ENCODE data around the gene SGCA. TPM values are rescaled to one million over a fixed set of nuclear protein-coding genes. Genes with fewer than 3 reads are reported as not detected.

The SGCA gene
- total RNA-seq, 2 experiments from 2014 or later, result not detected

DNA sequence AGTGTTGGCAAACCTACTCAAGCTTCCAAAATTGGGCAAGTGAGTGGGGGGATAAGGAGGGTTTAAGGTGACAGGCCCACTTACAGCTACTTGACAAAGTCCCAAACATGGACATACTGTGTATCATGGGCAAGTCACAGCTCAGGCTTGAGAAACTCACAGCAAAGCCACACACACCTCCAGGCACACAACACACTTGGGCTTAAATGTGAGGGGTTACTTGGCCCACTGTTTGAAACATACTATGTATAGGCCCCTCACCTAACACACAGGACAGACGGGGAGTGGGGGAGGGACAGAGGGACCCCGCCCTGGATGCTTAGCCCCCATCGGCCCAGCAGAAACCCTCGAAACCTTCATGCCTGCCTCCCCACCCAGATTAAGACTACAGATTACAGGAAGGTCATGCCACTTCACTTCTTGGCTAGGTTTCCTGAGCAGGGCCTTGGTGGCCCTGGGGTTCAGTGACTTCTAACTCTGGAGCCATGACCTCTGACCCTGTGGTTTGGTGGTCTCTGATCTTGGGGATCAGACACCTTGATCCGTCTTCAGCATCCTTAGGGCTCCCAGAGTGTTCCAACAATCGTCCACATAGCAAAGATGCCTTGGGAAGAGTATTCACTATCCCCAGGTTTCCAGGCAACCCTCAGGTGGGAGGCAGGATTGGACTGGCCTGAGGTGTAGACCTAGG is 33.6 kb upstream of the SGCA start:
- DNase-seq, result no peak
- H3K4me3 Mint-ChIP-seq, result peak overlapping the region; percentile 38
- H3K4me1 Mint-ChIP-seq (ENCODE audit: low read depth), result peaks cover 33% of the 10 kb centered on the region
- TF ChIP-seq, protein P1, sequence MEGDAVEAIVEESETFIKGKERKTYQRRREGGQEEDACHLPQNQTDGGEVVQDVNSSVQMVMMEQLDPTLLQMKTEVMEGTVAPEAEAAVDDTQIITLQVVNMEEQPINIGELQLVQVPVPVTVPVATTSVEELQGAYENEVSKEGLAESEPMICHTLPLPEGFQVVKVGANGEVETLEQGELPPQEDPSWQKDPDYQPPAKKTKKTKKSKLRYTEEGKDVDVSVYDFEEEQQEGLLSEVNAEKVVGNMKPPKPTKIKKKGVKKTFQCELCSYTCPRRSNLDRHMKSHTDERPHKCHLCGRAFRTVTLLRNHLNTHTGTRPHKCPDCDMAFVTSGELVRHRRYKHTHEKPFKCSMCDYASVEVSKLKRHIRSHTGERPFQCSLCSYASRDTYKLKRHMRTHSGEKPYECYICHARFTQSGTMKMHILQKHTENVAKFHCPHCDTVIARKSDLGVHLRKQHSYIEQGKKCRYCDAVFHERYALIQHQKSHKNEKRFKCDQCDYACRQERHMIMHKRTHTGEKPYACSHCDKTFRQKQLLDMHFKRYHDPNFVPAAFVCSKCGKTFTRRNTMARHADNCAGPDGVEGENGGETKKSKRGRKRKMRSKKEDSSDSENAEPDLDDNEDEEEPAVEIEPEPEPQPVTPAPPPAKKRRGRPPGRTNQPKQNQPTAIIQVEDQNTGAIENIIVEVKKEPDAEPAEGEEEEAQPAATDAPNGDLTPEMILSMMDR (IDR thresholded peaks at IDR 0.05), result no peak
- Histone ChIP-seq H3K36me3 (ENCODE audit: insufficient read depth, low read length) (peaks cover 30% of the 10 kb centered on the region), H3K27me3 (ENCODE audit: control insufficient read depth in 1 of 2, insufficient read depth in 2 of 2, low read length in 2 of 2) (peaks cover 10 to 13% of the 10 kb centered on the region in 2 experiments), H3K9me3 (ENCODE audit: control insufficient read depth in 1 of 2, insufficient read depth in 1 of 2, low read length in 2 of 2) (no peaks in the 10 kb centered on the region), H3K4me1 (ENCODE audit: insufficient read depth, low read length) (peaks cover 36% of the 10 kb centered on the region), H3K4me3 (ENCODE audit: low read length) (no peak overlapping the region), H3K27ac (ENCODE audit: low read depth in 1 of 2, low read length in 2 of 2) (no peak overlapping the region)
- CTCF ChIA-PET, result interaction anchor here (1.2 to 3.1 kb wide), 4 partner anchors 8 to 38 kb away, joined by 3 to 12 read pairs (median 7); no protein-coding TSS in a partner anchor
- peaks cover 27% of the 10 kb centered on the region for H3K27me3 Mint-ChIP-seq
- H3K9me3 Mint-ChIP-seq, result no peaks in the 10 kb centered on the region
- H3K27ac Mint-ChIP-seq, result peak overlapping the region; percentile 81
- peaks cover 43% of the 10 kb centered on the region for H3K36me3 Mint-ChIP-seq (ENCODE audit: low read depth)
- no peak for ATAC-seq (ENCODE audit: poor library complexity)
- POLR2A ChIA-PET, result interaction anchor here (0.7 to 1.0 kb wide), 3 partner anchors 8 to 18 kb away, joined by 3 to 5 read pairs (median 4); partner anchors contain the start of gene PPP1R9B
- intact Hi-C loops (cut with DNase I, micrococcal nuclease), result loop anchor here in 1 of 2 experiments (5.0 kb wide), 1 partner anchor 35 kb away; the partner anchor contains the start of gene SGCA

DNA sequence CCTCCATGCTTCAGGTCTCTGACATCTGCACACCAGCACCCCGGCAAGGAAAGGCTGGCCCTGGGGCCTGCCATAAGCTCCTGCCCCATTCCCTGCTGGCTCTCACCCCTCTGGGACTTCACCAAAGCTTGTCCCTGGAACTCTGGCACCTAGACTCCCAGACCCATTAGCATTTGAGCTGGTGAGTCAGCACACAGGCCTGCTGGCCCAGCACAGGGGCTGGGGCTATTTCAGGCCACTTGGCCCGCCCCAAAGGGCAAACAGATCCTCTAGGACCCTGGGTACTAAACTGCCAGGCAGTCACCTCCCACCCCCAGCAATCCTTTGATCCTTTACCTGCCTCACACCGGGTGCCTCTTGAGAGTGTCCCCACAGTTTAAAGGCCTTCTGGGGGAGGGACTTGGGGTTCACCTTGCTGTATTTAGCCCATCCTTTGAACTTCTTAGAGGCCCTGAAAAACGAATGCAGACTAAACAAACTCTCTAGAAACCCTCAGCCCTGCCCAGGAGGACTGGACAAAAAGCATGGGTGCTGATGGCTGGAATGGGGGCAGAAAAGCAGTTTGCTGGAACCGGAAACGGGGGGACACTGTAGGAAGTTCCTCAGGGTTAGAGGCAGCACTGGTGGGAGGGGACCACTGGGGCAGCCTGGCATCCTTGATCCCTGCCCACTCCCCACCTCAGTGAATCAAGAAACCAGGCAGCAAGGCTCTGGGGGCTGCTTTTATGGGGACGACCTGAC is 32.6 kb upstream of the SGCA start:
- Histone ChIP-seq H3K4me1 (ENCODE audit: insufficient read depth, low read length) (peaks cover 42% of the 10 kb centered on the region), H3K4me3 (ENCODE audit: low read length) (no peak overlapping the region), H3K27ac (ENCODE audit: low read depth in 1 of 2, low read length in 2 of 2) (no peak overlapping the region), H3K9me3 (ENCODE audit: control insufficient read depth in 1 of 2, insufficient read depth in 1 of 2, low read length in 2 of 2) (no peaks in the 10 kb centered on the region), H3K36me3 (ENCODE audit: insufficient read depth, low read length) (peaks cover 40% of the 10 kb centered on the region), H3K27me3 (ENCODE audit: control insufficient read depth in 1 of 2, insufficient read depth in 2 of 2, low read length in 2 of 2) (peaks cover 10 to 13% of the 10 kb centered on the region in 2 experiments)
- POLR2A ChIA-PET, result interaction anchor here (1.0 kb wide), 1 partner anchor 17 kb away, joined by 5 read pairs; the partner anchor contains the start of gene PPP1R9B
- peaks cover 53% of the 10 kb centered on the region for H3K36me3 Mint-ChIP-seq (ENCODE audit: low read depth)
- TF ChIP-seq, protein P1 (IDR thresholded peaks at IDR 0.05), result no peak
- no peaks in the 10 kb centered on the region for H3K9me3 Mint-ChIP-seq
- DNase-seq (no peak), ATAC-seq (ENCODE audit: poor library complexity) (no peak)
- H3K4me3 Mint-ChIP-seq, result no peak overlapping the region
- peaks cover 42% of the 10 kb centered on the region for H3K4me1 Mint-ChIP-seq (ENCODE audit: low read depth)
- H3K27ac Mint-ChIP-seq, result no peak overlapping the region
- CTCF ChIA-PET, result interaction anchor here (2.7 kb wide), 1 partner anchor 28 kb away, joined by 12 read pairs; no protein-coding TSS in a partner anchor
- H3K27me3 Mint-ChIP-seq, result peaks cover 27% of the 10 kb centered on the region
- intact Hi-C loops (cut with DNase I, micrococcal nuclease), result loop anchor here in 1 of 2 experiments (5.0 kb wide), 1 partner anchor 34 kb away; the partner anchor contains the start of gene SGCA

GRCh38 chr17:50133769-50134099 is 32.1 kb upstream of the SGCA start:
- Histone ChIP-seq H3K4me3 (ENCODE audit: low read length) (no peak overlapping the region), H3K27ac (ENCODE audit: low read depth in 1 of 2, low read length in 2 of 2) (no peak overlapping the region), H3K9me3 (ENCODE audit: control insufficient read depth in 1 of 2, insufficient read depth in 1 of 2, low read length in 2 of 2) (no peaks in the 10 kb centered on the region), H3K27me3 (ENCODE audit: control insufficient read depth in 1 of 2, insufficient read depth in 2 of 2, low read length in 2 of 2) (peaks cover 9 to 10% of the 10 kb centered on the region in 2 experiments), H3K4me1 (ENCODE audit: insufficient read depth, low read length) (peaks cover 41% of the 10 kb centered on the region), H3K36me3 (ENCODE audit: insufficient read depth, low read length) (peaks cover 45% of the 10 kb centered on the region)
- Mint-ChIP-seq H3K9me3 (no peaks in the 10 kb centered on the region), H3K4me3 (no peak overlapping the region), H3K4me1 (ENCODE audit: low read depth) (peaks cover 42% of the 10 kb centered on the region), H3K27ac (no peak overlapping the region), H3K36me3 (ENCODE audit: low read depth) (peaks cover 58% of the 10 kb centered on the region), H3K27me3 (peaks cover 22% of the 10 kb centered on the region)
- TF ChIP-seq, protein P1 (IDR thresholded peaks at IDR 0.05), result no peak
- ChIA-PET CTCF (no interaction called here), POLR2A (no interaction called here)
- intact Hi-C loops (cut with DNase I, micrococcal nuclease), result loop anchor here in 1 of 2 experiments (5.0 kb wide), 1 partner anchor 34 kb away; the partner anchor contains the start of gene SGCA
- DNase-seq (no peak), ATAC-seq (ENCODE audit: poor library complexity) (no peak)

All from CD4-positive, alpha-beta T cell (primary cell).